Measurements from ENCODE around the gene EPC1.
"Not testable (repeated sequence)": the region's sequence is repeated elsewhere in the genome, so short reads cannot be mapped to it uniquely, and the experiment has no call there.

The EPC1 gene

DNA sequence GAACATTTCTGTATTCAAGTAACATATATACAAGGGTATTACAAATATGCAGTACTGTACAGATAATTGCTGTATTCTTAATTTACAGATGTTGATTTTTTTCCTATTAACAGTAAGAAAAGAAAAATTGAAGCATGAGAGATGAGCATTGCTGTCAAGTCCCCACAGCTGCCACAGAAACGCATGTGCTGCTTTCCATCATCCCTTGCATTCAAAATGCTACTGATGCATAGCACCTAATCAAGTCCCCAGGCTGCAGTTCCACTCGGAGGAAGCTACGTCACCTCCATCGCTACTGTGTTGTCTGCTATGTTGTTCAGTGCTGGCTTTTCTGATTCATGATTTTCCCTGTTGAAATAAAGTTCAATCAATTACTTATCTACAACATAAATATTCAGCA is 78.2 kb downstream of the EPC1 start:
- no peak for DNase-seq

DNA sequence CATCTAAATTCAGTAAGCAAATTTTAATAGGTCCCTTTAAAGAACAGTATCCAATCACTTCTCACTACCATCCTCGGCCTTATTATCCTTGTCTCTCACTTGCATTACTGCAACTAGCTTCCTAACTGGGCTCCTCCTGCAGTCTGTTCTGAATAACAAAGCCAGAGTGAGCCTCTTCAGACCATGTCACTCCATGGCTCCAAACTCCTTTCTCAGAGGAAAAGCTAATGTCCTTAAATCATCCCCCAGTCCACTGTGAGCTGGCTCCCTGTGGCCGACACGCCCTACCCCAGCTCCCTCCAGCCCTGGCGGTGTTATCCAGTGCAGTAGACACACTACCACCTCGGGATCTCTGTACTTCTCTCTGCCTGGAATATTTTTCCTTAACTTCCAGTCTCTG is 80.0 kb downstream of the EPC1 start:
- no peak for DNase-seq

DNA sequence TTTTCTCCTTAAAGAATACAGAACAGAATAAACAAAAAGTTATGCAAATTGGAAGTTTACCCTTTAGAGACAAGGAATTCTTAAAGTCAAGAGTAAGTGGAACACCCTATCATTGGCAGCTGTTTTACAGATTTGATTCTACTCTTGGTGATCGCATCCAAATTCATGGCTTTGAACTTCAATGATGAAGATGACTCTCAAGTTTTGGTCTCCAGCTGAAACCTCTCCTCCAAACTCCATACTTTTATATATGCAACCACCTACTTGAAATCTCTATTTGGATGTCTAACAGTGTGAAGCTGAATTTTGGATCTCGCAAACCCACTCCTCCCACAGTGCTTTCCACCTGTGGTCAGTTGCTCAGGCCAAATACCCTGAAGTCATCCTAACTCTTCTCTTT is 80.4 kb downstream of the EPC1 start:
- DNase-seq: no peak

DNA sequence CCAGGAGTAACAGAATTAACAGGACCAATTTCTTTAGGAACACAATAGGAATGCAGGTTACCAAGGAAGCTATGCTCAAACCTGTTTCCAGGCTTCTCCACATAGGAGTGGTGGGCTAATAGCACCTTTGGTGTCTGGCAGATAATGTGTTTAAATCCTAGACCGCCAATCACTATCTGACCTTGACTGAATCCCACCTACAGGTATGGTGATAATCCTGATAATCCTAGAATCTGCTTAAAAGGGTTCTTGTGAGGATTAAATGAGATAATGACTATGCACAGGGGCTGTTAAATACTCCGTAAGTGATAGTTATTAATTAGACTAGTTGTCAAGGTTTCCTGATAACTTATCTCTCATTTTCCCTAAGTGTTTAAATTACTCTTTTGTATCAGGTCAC is 81.2 kb downstream of the EPC1 start:
- DNase-seq: no peak

DNA sequence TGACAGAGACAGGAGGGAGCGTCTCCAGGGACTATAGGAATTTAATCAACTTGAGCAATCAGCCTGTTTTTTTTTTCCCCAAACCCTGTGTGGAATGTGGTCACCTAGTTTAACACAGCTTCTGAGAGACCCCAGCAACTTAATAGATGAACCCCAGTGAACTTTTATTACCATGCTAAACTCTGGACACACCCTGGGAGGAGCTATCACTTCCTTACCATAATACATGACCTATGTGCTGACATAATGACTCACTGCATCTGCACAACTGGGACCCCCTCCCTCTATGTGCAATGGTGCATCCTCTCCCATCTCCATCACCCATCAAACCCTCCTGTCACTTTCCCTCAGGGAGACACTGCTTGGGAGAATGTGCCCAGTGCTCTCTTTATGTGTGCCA is 83.7 kb downstream of the EPC1 start:
- DNase-seq: no peak

DNA sequence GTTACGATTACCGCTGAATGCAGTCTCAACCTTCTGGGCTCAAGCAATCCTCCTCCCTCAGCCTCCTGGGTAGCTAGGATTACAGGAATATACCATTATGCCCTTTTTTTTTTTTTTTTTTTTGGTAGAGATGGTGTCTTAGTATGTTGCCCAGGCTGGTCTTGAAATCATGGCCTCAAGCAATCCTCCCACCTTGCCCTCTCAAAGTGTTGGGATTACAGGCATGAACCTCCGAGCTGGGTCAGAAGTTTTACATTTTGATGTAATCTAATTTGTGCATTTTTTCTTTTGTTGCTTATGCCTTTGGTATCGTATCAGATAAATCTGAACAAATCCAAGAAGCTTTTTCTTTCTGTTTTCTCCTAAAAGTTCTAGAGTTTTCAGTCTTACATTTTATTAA is 87.4 kb downstream of the EPC1 start:
- DNase-seq: no peak

DNA sequence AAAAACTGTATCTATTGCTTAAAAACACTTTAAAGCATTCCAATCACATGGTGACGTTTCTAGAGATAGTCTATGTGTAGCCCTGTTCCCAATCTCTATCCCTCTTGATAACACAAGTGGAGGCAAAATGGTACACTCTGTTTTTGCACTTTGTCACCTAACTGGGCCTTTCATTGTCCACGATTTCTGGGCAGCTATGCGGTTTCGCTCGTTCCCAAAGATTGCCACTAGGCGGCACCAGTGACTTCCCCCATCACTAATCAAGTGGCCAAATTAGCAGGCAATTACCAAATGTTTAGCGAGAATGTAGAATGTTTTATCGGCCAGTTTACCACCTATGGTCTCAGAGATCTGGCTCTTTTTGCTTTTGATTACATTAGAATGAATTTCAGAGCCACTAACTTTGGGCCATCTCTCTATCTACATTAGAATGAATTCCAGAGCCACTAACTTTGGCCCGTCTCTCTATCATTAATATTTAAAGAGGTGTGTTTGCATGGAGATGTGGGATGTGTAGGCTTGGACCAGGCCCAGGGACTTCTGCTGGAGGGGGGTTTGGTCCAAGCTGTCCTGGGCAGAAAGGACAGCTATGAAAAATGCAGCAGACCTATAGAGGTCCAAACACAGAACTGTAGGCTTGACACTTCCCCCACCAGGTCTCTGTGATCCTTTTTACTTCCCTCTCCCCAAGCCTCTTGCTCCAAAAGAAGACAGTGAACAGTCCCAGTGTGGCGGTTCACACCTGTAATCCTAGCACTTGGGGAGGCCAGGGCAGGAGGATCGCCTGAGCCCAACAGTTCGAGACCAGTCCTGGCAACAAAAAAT is 90.1 kb downstream of the EPC1 start:
- peak; percentile 79 for DNase-seq

DNA sequence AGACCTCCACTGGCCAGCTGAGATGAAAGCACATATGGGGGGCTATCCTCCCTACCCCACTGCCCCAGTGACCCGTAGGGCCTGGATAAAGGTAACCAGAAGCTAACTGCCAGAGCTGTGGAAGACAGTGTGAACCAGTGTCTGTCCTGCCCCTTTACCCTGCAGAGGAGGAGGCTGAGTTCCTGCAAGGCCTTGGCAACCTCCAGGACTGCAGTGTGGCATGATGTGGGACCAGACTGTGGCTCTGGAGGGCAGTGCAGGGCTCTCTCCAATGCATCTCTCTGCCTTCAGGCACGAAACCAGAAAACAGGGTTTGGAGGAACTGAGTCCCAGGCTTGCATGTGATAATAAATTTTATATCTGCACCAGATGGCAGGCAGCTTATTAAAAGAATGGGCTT is 93.1 kb downstream of the EPC1 start:
- no peak for DNase-seq

DNA sequence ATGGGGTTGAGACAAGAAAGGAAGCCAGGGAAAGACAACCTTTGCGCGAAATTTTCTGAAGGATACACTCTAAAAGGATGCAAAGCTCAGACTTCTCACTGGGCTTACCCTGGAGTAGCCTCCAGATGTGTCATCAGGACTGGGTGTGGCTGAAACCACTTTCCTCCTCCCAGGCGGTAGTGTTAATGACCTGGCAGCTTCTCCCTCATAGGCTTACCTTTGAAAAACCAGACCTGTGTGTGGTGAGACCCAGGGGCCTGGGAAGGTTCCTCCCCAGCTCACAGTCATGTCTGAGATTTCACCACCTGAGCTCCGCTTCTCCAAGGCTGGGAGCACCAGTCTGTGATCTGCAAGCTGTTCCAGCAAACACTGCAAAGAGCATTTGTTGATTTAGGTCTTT is 93.7 kb downstream of the EPC1 start:
- no peak for DNase-seq

DNA sequence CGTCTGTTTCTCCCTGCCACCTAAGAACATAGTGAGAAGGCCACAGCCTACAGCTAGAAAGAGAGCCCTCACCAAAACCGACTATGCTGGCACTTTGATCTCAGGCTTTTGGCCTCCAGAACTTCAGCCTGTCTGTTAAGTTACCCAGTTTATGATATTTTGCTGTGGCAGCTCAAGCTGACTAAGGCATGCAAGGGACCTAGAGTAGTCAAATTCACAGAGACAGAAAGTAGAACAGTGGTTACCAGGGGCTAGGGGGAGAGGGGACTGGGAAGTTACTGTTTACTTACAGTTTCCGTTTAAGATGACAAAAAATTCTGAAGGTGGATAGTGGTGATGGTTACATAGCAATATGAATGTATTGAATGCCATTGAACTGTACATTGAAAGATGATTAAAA is 96.5 kb downstream of the EPC1 start:
- not testable (repeated sequence) for DNase-seq

DNA sequence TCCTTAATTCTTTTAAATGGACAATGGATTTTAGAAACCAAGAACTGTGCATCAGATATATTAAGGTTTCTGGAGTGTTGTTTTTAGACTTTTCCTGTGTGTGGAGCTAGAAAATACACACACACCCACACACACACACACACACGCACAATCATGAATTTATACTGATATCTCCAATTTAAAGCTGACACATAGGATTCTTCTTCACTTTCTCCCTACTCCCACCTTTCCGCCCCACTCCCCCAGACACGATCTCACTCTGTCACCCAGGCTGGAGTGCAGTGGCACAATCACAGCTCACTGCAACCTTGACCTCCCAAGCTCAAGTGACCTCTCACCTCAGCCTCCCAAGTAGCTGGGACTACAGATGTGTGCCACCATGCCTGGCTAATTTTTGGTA is 100.3 kb downstream of the EPC1 start:
- DNase-seq: no peak

DNA sequence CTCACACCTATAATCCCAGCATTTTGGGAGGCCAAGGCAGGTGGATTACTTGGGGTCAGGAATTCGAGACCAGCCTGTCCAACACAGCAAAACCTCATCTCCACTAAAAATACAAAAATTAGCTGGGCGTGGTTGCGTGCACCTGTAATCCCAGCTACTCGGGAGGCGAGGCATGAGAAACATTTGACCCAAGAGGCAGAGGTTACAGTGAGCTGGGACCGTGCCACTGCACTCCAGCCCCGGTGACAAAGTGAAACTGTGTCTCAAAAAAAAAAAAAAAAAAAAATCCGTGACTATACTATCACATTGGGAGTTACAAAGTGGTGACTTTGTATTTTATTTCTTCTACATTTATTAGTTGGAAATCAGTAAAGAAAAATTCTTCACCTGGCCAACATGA is 101.2 kb downstream of the EPC1 start:
- no peak for DNase-seq

DNA sequence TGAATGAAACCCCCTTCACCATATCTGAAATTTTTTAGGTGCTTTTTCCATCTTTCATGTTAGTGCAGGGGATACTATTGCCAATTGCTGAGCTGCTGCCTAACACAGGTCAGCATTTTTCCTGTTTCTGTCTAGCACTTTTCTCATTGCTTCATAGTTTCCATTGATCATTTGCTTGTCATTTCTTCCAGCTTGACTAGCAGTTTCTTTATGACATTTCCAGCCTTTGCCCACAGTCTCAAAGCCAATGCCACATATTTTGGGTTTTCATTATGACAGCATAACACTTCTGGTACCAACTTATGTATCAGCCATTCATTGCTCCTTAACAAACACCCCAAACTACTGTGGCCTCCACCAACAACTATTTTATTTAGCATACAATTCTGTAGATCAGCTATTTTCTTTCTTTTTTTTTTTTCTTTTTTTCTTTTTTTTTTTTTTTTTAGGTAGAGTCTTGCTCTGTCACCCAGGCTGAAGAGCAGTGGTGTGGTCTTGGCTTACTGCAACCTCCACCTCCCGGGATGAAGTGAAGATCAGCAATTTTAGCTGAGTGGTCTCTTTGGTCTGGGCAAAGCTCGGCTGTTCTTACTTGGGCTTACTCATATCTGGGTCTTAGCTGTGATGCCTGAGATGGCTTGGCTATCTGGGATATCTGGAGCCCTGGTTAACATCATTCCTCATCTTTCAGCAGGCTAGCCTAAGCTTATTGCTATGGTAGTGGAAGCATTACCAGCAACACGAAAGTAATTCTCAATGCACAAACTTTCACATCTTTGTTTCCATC is 102.3 kb downstream of the EPC1 start:
- no peak for DNase-seq

DNA sequence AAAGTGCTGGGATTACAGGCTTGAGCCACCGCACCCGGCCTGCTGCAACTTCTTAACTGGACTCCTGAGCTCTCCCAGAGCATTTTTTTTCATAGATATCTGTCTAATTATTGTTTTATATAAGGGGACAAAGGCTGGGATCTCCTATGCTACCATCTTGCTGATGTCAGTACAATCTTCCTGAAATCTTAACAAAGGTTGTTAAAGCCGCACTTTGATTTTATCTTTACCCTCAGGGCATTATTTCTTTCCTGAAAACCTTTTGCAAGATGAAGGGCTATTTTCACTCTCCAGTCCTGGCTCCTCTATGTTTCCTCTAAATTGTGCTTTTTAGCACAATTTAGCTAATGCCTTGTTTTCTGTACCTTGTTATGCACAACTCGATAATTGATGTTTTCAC is 102.9 kb downstream of the EPC1 start:
- DNase-seq: no peak

DNA sequence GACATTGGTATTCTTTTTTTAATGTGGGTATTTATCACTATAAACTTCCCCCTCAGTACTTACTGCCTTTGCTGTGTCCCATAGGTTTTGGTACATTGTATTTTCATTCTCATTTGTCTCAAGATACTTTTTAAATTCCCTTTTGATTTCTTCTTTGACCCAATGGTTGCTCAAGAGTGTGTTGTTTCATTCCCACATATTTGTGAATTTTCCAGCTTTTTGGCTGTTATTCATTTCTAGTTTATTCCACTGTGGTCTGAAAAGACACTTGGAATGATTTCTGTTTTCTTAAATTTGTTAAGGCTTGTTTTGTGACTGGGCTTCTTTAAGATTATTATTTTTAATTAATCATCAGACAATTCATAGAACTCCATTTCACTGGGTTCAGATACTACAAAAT is 105.0 kb downstream of the EPC1 start:
- DNase-seq: no peak

DNA sequence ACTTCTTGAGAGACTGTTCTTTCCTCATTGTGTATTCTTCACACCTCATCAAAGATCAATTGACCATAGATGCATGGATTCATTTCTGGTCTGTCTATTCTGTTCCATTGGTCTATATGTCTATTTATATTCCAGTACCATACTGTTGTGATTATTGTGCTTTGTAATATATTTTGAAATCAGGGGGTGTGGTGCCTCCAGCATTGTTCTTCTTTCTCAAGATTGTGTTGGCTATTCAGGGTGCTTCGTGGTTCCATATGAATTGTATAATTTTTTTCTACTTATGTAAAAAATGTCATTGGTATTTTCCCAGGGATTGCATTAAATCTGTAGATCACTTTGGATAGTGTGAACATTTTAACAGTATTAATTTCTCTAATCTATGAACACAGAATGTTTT is 106.5 kb downstream of the EPC1 start:
- no peak for DNase-seq

DNA sequence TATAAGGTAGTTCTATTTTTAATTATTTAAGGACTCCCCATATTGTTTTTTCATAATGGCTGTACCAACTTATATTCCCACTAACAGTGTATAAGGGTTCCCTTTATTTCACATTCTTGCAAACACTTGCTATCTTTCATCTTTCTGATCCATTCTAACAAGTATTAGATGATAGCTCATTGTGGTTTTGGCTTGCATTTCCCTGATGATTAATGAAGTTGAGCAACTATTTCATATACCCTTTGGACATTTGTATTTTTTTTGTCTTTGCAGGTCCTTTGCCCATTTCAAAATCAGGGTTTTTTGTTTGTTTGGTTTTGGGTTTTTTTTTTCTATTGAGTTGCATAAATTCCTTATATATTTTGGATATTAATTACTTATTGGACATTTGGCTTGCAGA is 107.2 kb downstream of the EPC1 start:
- no peak for DNase-seq

DNA sequence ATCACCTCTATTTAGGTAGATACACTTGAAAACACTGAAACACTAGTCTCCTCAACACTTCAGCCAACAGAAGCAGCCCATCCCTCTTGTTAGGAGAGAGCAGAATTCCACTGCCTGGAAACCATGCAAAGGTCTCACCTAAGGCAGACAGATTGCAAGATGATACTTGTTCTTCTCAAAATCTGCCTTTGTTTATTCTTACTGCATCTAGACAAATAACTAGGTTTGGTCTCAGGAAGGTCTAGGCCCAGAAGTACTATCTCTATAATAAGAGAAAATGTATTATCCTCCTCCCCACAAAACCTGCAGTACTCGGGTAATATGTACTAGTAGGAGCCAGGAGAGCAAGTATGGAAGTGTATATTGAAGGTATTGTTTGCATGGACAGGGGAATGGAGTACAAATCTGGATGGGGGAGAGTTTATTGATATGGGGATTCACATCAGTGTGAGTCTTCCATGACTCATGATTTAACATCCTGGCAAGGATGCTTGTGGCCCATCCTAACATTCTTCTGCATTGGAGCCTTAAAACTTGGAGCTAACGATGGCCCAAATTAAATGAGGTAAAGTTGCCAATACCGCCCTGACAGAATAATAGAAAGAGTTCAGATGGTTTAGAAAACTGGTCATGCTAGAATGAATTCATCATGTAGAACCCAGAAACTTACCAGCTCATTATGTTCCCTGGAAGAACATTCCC is 109.2 kb downstream of the EPC1 start:
- DNase-seq: no peak

DNA sequence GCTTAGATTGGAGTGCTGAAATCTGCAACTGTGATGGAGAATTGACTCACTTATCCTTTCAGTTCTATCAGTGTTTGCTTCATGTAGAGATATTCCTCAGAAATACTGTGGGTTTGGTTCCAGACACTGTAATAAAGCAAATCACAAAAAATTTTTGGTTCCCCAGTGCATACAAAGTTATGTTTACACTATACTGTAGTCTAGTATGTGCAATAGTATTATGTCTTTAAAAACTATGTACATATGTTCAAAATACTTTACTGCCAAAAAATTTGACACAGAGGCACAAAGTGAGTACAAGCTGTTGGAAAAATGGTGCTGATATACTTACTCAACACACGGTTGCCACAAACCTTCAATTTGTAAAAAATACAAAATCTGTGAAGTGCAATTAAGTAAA is 112.5 kb downstream of the EPC1 start:
- DNase-seq: no peak

DNA sequence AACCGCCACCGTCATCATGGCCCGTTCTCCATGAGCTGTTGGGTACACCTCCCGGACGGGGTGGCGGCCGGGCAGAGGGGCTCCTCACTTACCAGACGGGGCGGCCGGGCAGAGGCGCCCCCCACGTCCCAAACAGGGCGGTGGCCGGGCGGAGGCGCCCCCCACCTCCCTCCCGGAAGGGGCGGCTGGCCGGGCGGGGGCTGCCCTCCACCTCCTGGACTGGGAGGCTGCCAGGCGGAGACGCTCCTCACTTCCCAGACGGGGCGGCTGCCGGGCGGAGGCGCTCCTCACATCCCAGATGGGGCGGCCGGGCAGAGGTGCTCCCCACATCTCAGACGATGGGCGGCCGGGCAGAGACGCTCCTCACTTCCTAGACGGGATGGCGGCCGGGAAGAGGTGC is 113.6 kb downstream of the EPC1 start:
- DNase-seq: not testable (repeated sequence)

DNA sequence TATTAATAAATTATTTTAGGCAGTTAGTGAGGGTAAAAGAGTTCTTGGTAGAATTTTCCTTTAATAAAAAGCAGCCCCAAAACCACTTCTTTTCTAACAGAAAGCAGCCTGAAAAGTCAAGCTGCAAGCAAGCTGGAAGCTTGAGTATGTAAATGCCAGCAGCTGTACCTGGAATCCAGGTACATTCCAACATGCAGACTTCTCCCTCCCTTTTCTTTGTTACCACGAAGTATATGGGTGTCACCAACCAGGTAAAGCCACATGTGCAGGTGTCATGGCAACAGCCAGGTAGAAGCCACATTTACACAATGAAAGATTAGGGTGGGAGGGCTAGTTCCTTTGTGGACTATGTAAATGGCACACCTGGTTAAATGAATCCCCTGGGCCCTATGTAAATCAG is 114.6 kb downstream of the EPC1 start:
- no peak for DNase-seq

DNA sequence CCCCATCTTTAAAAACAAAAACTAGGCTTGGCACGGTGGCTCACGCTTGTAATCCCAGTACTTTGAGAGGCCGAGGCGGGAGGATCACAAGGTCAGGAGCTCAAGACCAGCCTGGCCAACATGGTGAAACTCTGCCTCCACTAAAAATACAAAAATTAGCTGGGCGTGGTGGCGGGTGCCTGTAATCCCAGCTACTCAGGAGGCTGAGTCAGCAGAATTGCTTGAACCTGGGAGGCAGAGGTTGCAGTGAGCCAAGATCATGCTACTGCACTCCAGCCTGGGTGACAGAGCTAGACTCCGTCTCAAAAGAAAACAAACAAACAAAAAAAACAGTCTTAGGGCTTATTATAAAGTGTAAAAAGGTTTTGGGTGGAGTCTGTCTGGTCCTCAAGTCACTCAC is 117.2 kb downstream of the EPC1 start:
- DNase-seq: not testable (repeated sequence)

DNA sequence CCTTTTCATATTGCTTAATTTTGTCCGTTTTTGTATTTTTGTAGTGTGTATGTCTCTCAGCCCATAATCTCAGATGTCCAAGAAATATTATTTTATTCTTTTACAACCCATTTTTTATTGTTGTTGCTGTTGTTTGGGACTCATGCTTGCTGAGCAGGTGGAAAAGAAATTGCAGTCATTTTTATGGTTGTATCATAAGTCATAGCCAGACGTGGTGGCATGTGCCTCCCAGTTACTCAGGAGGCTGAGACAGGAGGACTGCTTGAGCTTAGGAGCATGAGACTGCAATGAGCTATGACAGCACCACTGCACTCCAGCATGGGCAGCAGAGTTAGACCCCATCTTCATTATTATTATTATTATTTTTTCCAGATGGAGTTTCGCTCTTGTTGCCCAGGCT is 117.8 kb downstream of the EPC1 start:
- no peak for DNase-seq

DNA sequence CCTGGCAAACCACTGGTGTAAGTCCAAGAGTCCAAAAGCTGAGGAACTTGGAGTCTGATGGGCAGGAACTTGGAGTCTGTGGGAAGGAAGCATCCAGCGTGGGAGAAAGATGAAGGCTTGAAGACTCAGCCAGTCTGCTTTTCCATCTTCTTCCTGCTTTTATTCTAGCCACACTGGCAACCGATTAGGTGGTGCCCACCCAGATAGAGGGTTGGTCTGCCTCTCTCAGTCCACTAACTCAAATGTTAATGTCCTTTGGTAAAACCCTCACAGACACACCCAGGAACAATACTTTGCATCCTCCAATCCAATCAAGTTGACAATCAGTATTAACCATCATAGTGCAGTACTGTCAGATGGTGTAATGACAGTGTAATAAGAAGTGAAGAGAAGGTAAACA is 119.2 kb downstream of the EPC1 start:
- no peak for DNase-seq

Measured in CD4-positive, alpha-beta T cell treated with Interleukin-21 for 1 hour (primary cell).